Stimulated activated CD4-positive, alpha-beta T cell treated with anti-CD3 and anti-CD28 coated beads, Interleukin-1b, Interleukin-23, amount 100 ng/mL, for 24 hours (primary cell): ENCODE measurements around the gene TTLL11.
"Not testable (repeated sequence)": the region's sequence is repeated elsewhere in the genome, so short reads cannot be mapped to it uniquely, and the experiment has no call there.

Experiments
- DNase-seq, 4 experiments: peaks; one replicate each; pipeline ENCODE4 v3.0.0-alpha.2; 2020; ENCODE audit warnings: low read depth in 4 of 4, low spot score in 1 of 4

The TTLL11 gene

GRCh38 chr9:121912812-121913627 lies 180.1 kb downstream of the TTLL11 start:
- no peak for DNase-seq

- DNase-seq: no peak
Measured at GRCh38 chr9:121910491-121911040, 182.5 kb downstream of the TTLL11 start.

- no peak for DNase-seq
Measured at GRCh38 chr9:121909111-121909510, 184.0 kb downstream of the TTLL11 start.

- DNase-seq: no peak
Measured at GRCh38 chr9:121906074-121906870, 186.8 kb downstream of the TTLL11 start.

GRCh38 chr9:121902461-121903135 lies 190.5 kb downstream of the TTLL11 start:
- no peak for DNase-seq

GRCh38 chr9:121901616-121902015 lies 191.5 kb downstream of the TTLL11 start:
- no peak for DNase-seq

- DNase-seq: no peak
Measured at GRCh38 chr9:121900163-121900562, 192.9 kb downstream of the TTLL11 start.

- no peak for DNase-seq
Measured at GRCh38 chr9:121898856-121899255, 194.3 kb downstream of the TTLL11 start.

GRCh38 chr9:121897140-121897539 lies 196.0 kb downstream of the TTLL11 start:
- no peak for DNase-seq

- no peak for DNase-seq
Measured at GRCh38 chr9:121896545-121896943, 196.6 kb downstream of the TTLL11 start.

- no peak for DNase-seq
Measured at GRCh38 chr9:121895818-121896544, 197.1 kb downstream of the TTLL11 start.

GRCh38 chr9:121895358-121895757 lies 197.8 kb downstream of the TTLL11 start:
- DNase-seq: no peak

- not testable (repeated sequence) for DNase-seq
Measured at GRCh38 chr9:121894380-121894779, 198.7 kb downstream of the TTLL11 start.

GRCh38 chr9:121893786-121894185 lies 199.3 kb downstream of the TTLL11 start:
- DNase-seq: no peak

GRCh38 chr9:121892706-121893105 lies 200.4 kb downstream of the TTLL11 start:
- DNase-seq: no peak

- no peak for DNase-seq
Measured at GRCh38 chr9:121890746-121891145, 202.4 kb downstream of the TTLL11 start.

GRCh38 chr9:121889990-121890563 lies 203.0 kb downstream of the TTLL11 start:
- DNase-seq: no peak

GRCh38 chr9:121888438-121888775 lies 204.7 kb downstream of the TTLL11 start:
- DNase-seq: no peak

- no peak for DNase-seq
Measured at GRCh38 chr9:121887553-121888437, 205.3 kb downstream of the TTLL11 start.
